ENCODE data around the gene RPS18.

Gene RPS18

GRCh38 chr6:33324125-33324524 lies 52.2 kb downstream of the RPS18 start:
- no peak for ATAC-seq
- TF ChIP-seq ZNF8 (CRISPR knock-in tag; IDR thresholded peaks at IDR 0.05): no peak
- TF ChIP-seq ISL1 (CRISPR knock-in tag; IDR thresholded peaks at IDR 0.05): no peak
- no peak for TF ChIP-seq TCF4 (CRISPR knock-in tag; IDR thresholded peaks at IDR 0.05; ENCODE audit: borderline replicate concordance)
- no peak for TF ChIP-seq RARB (CRISPR knock-in tag; IDR thresholded peaks at IDR 0.05)
- no peak for TF ChIP-seq CREB5 (CRISPR knock-in tag; IDR thresholded peaks at IDR 0.05; ENCODE audit: low read depth)
- TF ChIP-seq ESRRG (CRISPR knock-in tag; IDR thresholded peaks at IDR 0.05): no peak
- TF ChIP-seq TSHZ2 (CRISPR knock-in tag; IDR thresholded peaks at IDR 0.05): no peak
- no peak for TF ChIP-seq ZC3H10 (CRISPR knock-in tag; IDR thresholded peaks at IDR 0.05)
- TF ChIP-seq ZNF70 (CRISPR knock-in tag; IDR thresholded peaks at IDR 0.05): no peak
- TF ChIP-seq ZFP30 (CRISPR knock-in tag; IDR thresholded peaks at IDR 0.05): no peak
- no peak for TF ChIP-seq ARNTL (CRISPR knock-in tag; IDR thresholded peaks at IDR 0.05; ENCODE audit: borderline replicate concordance, low read depth)
- no peak for TF ChIP-seq PATZ1 (CRISPR knock-in tag; IDR thresholded peaks at IDR 0.05; ENCODE audit: borderline replicate concordance)
- TF ChIP-seq SNAI2 (CRISPR knock-in tag; IDR thresholded peaks at IDR 0.05): no peak
- TF ChIP-seq POU6F1 (CRISPR knock-in tag; IDR thresholded peaks at IDR 0.05; ENCODE audit: borderline replicate concordance, low read depth): no peak
- no peak for TF ChIP-seq GLIS3 (CRISPR knock-in tag; IDR thresholded peaks at IDR 0.05)
